ENCODE measurements around the gene OSER1.

DNA sequence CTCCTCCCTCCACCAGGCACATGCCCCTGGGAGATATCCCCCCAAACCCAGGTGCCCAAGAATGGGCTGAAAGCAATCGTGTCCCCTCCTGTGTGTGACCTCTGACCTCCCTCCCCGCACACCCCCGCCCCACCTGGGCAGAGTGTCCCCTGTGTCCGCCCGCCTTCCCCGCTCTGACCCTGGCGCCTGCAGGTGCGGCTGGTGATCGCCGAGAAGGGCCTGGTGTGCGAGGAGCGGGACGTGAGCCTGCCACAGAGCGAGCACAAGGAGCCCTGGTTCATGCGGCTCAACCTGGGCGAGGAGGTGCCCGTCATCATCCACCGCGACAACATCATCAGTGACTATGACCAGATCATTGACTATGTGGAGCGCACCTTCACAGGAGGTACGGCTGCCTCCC is 46.4 kb upstream of the OSER1 start:
- TF ChIP-seq, protein P1, sequence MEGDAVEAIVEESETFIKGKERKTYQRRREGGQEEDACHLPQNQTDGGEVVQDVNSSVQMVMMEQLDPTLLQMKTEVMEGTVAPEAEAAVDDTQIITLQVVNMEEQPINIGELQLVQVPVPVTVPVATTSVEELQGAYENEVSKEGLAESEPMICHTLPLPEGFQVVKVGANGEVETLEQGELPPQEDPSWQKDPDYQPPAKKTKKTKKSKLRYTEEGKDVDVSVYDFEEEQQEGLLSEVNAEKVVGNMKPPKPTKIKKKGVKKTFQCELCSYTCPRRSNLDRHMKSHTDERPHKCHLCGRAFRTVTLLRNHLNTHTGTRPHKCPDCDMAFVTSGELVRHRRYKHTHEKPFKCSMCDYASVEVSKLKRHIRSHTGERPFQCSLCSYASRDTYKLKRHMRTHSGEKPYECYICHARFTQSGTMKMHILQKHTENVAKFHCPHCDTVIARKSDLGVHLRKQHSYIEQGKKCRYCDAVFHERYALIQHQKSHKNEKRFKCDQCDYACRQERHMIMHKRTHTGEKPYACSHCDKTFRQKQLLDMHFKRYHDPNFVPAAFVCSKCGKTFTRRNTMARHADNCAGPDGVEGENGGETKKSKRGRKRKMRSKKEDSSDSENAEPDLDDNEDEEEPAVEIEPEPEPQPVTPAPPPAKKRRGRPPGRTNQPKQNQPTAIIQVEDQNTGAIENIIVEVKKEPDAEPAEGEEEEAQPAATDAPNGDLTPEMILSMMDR (IDR thresholded peaks at IDR 0.05; ENCODE audit: control extremely low read depth in 1 of 3, insufficient read depth in 1 of 3, low read depth in 1 of 3, low read length in 3 of 3): no peak
- TF ChIP-seq ATF3 (IDR thresholded peaks at IDR 0.05; ENCODE audit: insufficient read depth, low read depth, low read length) (no peak), POLR2A (IDR thresholded peaks at IDR 0.05; ENCODE audit: control extremely low read depth in 1 of 2, low read depth in 2 of 2, low read length in 2 of 2) (no peak), JUND (IDR thresholded peaks at IDR 0.05; ENCODE audit: low read length) (no peak)
